ENCODE results near the gene SLC39A11. TPM values are rescaled to one million over a fixed set of nuclear protein-coding genes. Genes with fewer than 3 reads are reported as not detected.

Gene SLC39A11
- total and polyA plus RNA-seq, 2 of the 13 experiments (the other 11 are each of a cell fraction or from before 2014, with no cell fraction given), result 17.2 to 31.5 TPM

GRCh38 chr17:72631949-72632684, 460.4 kb downstream of the SLC39A11 start (continued):
- TF ChIP-seq SIN3B (IDR thresholded peaks at IDR 0.05; ENCODE audit: low read length) (no peak), ZNF646 (CRISPR knock-in tag; IDR thresholded peaks at IDR 0.05) (peak; percentile 58; the same call in 1 of the 2 replicates), ZNF121 (CRISPR knock-in tag; IDR thresholded peaks at IDR 0.05) (peak; percentile 61), PRPF4 (IDR thresholded peaks at IDR 0.05; ENCODE audit: low read depth, low read length, poor library complexity, severe bottlenecking) (no peak), DRAP1 (CRISPR knock-in tag; IDR thresholded peaks at IDR 0.05) (peak; percentile 71), ZNF253 (CRISPR knock-in tag; IDR thresholded peaks at IDR 0.05; ENCODE audit: borderline replicate concordance) (no peak; the same call in 1 of the 2 replicates), TRIM24 (CRISPR knock-in tag; IDR thresholded peaks at IDR 0.05) (peak; percentile 71; the same call in 1 of the 2 replicates), SATB2 (CRISPR knock-in tag; IDR thresholded peaks at IDR 0.05) (no peak), NR3C1 (CRISPR knock-in tag; IDR thresholded peaks at IDR 0.05) (no peak), ZUFSP (CRISPR knock-in tag; IDR thresholded peaks at IDR 0.05; ENCODE audit: borderline replicate concordance) (no peak), ZBTB43 (CRISPR knock-in tag; conservative IDR thresholded peaks at IDR 0.05) (peak; percentile 74), ZNF737 (CRISPR knock-in tag; IDR thresholded peaks at IDR 0.05; ENCODE audit: borderline replicate concordance) (no peak), AGO2 (optimal IDR thresholded peaks at IDR 0.05; ENCODE audit: low read depth, low read length) (peak; percentile 41), ZNF501 (CRISPR knock-in tag; IDR thresholded peaks at IDR 0.05) (peak; percentile 46), ZSCAN29 (CRISPR knock-in tag; conservative IDR thresholded peaks at IDR 0.05) (0 out of 2 replicates have a peak, but pooled peaks have one; percentile 13)
- TF ChIP-seq, protein P1, sequence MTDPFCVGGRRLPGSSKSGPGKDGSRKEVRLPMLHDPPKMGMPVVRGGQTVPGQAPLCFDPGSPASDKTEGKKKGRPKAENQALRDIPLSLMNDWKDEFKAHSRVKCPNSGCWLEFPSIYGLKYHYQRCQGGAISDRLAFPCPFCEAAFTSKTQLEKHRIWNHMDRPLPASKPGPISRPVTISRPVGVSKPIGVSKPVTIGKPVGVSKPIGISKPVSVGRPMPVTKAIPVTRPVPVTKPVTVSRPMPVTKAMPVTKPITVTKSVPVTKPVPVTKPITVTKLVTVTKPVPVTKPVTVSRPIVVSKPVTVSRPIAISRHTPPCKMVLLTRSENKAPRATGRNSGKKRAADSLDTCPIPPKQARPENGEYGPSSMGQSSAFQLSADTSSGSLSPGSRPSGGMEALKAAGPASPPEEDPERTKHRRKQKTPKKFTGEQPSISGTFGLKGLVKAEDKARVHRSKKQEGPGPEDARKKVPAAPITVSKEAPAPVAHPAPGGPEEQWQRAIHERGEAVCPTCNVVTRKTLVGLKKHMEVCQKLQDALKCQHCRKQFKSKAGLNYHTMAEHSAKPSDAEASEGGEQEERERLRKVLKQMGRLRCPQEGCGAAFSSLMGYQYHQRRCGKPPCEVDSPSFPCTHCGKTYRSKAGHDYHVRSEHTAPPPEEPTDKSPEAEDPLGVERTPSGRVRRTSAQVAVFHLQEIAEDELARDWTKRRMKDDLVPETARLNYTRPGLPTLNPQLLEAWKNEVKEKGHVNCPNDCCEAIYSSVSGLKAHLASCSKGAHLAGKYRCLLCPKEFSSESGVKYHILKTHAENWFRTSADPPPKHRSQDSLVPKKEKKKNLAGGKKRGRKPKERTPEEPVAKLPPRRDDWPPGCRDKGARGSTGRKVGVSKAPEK (CRISPR knock-in tag; IDR thresholded peaks at IDR 0.05; ENCODE audit: borderline replicate concordance), result peak; percentile 68; the same call in 1 of the 2 replicates

Data from HepG2 (cell line).